Glutamatergic neuron (in vitro differentiated cells): ENCODE measurements around the gene PTPRN2. TPM values are rescaled to one million over a fixed set of nuclear protein-coding genes. Genes with fewer than 3 reads are reported as not detected.

Experiments used
- DNase-seq: peaks from one replicate; pipeline ENCODE4 v3.0.0; 2022
- H3K27ac Mint-ChIP-seq: one replicate; pipeline ENCODE4 v1.8.0; 2020; ENCODE audit warnings: mild to moderate bottlenecking, mixed read lengths, inconsistent platforms; ENCODE audit not compliant: unreplicated experiment
- H3K27me3 Mint-ChIP-seq: one replicate; pipeline ENCODE4 v1.8.0; 2020; ENCODE audit warnings: mild to moderate bottlenecking, moderate library complexity, mixed read lengths, inconsistent platforms; ENCODE audit not compliant: unreplicated experiment
- H3K36me3 Mint-ChIP-seq: one replicate; pipeline ENCODE4 v1.8.0; 2020; ENCODE audit warnings: mild to moderate bottlenecking, mixed read lengths, inconsistent platforms; ENCODE audit not compliant: unreplicated experiment
- H3K4me1 Mint-ChIP-seq: one replicate; pipeline ENCODE4 v1.8.0; 2020; ENCODE audit warnings: mild to moderate bottlenecking, low read depth, mixed read lengths, inconsistent platforms; ENCODE audit not compliant: unreplicated experiment
- H3K4me3 Mint-ChIP-seq: one replicate; pipeline ENCODE4 v1.8.0; 2020; ENCODE audit warnings: mild to moderate bottlenecking, mixed read lengths, inconsistent platforms; ENCODE audit not compliant: unreplicated experiment
- H3K9me3 Mint-ChIP-seq: one replicate; pipeline ENCODE4 v1.8.0; 2020; ENCODE audit warnings: mild to moderate bottlenecking, moderate library complexity, mixed read lengths, inconsistent platforms; ENCODE audit not compliant: unreplicated experiment
- total RNA-seq: library from RNA; stranded (reverse); fragmentation: NEBNext Ultra II Directional; extraction: Animal tissue kit (Norgen Biotek cat#: 25700); gene quantifications from one replicate; pipeline ENCODE4 v1.2.1, GENCODE V29; 2021; ENCODE audit not compliant: unreplicated experiment
- TF ChIP-seq, protein P1 (sequence below): fragments of 200-600 bp; sonication (generic); IDR thresholded peaks from one replicate; pipeline ENCODE4 v1.5.0; 2021; ENCODE audit not compliant: partially characterized antibody, unreplicated experiment

PTPRN2 gene
- total RNA-seq, 1 donor from 2014 or later: 49.0 TPM

DNA sequence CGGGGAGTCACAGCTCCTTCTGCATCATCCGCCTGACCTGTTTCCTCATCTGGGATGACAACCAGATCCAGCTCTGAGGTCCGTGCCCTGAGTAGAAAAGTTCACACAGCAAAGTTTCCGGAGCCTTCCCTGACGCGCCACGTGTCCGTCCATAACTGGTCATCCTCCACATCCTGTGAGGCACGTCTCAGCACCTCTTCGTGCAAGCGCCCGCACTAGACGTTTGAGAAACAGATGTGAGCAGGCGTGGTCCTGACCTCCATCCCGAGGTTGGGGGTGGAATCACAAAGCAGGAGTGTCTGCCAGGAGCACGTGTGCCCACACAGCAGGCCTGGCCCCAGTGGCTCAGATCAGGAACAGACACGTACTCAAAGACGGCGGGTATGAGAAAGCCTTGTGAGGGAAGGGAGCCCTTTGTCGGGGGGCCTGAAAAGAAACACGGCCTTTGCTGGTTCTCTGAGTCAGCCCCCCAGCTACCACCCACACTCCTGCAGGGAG lies 730.0 kb downstream of the PTPRN2 start:
- H3K9me3 Mint-ChIP-seq: peaks cover 6% of the 10 kb centered on the region
- peaks cover 3% of the 10 kb centered on the region for H3K27me3 Mint-ChIP-seq
- no peaks in the 10 kb centered on the region for H3K36me3 Mint-ChIP-seq
- TF ChIP-seq, protein P1, sequence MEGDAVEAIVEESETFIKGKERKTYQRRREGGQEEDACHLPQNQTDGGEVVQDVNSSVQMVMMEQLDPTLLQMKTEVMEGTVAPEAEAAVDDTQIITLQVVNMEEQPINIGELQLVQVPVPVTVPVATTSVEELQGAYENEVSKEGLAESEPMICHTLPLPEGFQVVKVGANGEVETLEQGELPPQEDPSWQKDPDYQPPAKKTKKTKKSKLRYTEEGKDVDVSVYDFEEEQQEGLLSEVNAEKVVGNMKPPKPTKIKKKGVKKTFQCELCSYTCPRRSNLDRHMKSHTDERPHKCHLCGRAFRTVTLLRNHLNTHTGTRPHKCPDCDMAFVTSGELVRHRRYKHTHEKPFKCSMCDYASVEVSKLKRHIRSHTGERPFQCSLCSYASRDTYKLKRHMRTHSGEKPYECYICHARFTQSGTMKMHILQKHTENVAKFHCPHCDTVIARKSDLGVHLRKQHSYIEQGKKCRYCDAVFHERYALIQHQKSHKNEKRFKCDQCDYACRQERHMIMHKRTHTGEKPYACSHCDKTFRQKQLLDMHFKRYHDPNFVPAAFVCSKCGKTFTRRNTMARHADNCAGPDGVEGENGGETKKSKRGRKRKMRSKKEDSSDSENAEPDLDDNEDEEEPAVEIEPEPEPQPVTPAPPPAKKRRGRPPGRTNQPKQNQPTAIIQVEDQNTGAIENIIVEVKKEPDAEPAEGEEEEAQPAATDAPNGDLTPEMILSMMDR: no peak
- peaks cover 7% of the 10 kb centered on the region for H3K4me1 Mint-ChIP-seq
- no peak overlapping the region for H3K27ac Mint-ChIP-seq
- no peak overlapping the region for H3K4me3 Mint-ChIP-seq
- DNase-seq: no peak

DNA sequence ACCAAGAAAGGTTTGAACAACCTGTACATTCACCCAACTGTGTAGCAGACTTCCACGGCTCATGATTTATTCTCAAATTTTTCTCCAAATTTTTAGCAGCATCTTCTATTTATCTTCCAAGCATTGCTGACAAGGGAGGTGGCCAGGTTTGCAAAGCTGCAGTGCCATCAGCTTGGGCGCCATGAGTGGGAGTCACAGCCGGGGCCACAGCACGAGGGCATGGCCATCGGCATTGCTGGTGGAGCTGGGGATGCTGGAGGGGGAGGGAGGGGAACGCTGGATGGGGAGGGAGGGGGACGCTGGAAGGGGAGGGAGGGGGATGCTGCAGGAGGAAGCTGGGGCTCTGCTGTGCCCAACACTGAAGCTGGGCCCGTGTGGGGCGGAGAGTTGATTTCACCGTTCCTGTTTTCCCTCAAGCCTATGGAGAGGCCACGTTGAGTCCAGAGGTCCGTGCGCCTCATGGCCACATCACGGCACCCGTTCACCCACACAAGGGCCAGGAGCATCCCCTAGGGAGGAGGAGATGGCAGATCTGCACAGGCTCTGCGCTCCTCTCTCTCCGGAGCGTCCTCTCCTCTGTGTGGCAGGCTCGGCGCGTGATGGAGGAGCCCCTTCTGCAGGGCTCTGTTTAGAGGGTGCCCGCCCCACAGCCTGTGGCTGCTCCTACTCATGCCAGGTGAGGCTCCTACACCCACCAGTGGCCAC lies 730.6 kb downstream of the PTPRN2 start:
- Mint-ChIP-seq H3K36me3 (no peaks in the 10 kb centered on the region), H3K4me3 (no peak overlapping the region), H3K9me3 (peaks cover 4% of the 10 kb centered on the region), H3K27me3 (peaks cover 3% of the 10 kb centered on the region), H3K4me1 (peaks cover 7% of the 10 kb centered on the region), H3K27ac (no peak overlapping the region)
- TF ChIP-seq, protein P1: no peak
- no peak for DNase-seq

DNA sequence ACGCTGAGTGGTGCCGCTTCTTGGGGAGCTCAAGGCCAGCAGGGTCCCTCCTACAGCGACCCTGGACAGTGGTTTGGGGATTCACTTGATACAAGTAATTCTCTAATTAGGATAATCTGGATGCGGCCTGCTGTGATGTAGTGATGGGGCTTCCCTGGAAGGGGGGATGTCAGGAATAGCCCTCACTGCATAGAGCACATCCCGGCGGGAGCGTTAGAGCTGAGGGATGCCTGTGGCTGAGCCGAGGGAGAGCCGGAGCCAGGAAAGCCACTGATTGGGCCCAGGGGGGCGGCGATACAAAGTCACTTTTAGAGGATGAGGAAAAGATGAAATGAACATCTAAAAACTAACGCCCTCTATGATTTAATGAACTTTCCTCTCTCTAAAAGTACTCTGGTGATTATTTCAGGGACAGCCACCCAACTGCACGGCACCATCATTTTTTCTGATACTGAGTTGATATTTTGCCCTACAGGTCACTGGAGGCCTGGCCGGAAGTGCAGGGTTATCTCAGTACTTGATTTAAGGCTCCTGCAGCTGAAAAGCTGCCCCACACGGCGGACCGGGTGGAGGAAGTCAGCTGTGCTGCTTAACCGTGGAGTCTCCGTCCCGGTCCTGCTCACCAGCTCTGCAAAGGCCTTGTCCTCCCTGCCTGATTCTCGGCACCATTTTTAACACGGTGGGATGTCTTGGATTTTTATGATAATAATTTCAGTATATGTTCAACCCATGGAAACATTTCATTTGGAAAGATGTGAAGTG lies 732.0 kb downstream of the PTPRN2 start:
- Mint-ChIP-seq H3K4me1 (peaks cover 6% of the 10 kb centered on the region), H3K36me3 (no peaks in the 10 kb centered on the region), H3K4me3 (no peak overlapping the region), H3K27ac (no peak overlapping the region), H3K9me3 (peaks cover 6% of the 10 kb centered on the region), H3K27me3 (peaks cover 3% of the 10 kb centered on the region)
- no peak for DNase-seq
- TF ChIP-seq, protein P1: no peak

GRCh38 chr7:157855016-157855415 lies 732.6 kb downstream of the PTPRN2 start:
- Mint-ChIP-seq H3K4me3 (no peak overlapping the region), H3K36me3 (no peaks in the 10 kb centered on the region), H3K4me1 (peaks cover 3% of the 10 kb centered on the region), H3K27me3 (peaks cover 4% of the 10 kb centered on the region), H3K27ac (no peak overlapping the region), H3K9me3 (peaks cover 6% of the 10 kb centered on the region)
- TF ChIP-seq, protein P1: no peak
- DNase-seq: no peak
